PC-9 (cell line): ENCODE results near the gene PCGF3.

Experiments used
- CTCF ChIP-seq: fragments of 200-600 bp; sonication (generic); conservative IDR thresholded peaks from 2 replicates; pipeline ENCODE4 v1.6.1; 2017; ENCODE audit warnings: mixed run types, antibody characterized with exemption, mild to moderate bottlenecking, moderate library complexity
- EZH2 ChIP-seq: fragments of 200-600 bp; sonication (generic); IDR thresholded peaks from 2 replicates; pipeline ENCODE4 v1.8.0; 2017; ENCODE audit warnings: antibody characterized with exemption, low read depth

DNA sequence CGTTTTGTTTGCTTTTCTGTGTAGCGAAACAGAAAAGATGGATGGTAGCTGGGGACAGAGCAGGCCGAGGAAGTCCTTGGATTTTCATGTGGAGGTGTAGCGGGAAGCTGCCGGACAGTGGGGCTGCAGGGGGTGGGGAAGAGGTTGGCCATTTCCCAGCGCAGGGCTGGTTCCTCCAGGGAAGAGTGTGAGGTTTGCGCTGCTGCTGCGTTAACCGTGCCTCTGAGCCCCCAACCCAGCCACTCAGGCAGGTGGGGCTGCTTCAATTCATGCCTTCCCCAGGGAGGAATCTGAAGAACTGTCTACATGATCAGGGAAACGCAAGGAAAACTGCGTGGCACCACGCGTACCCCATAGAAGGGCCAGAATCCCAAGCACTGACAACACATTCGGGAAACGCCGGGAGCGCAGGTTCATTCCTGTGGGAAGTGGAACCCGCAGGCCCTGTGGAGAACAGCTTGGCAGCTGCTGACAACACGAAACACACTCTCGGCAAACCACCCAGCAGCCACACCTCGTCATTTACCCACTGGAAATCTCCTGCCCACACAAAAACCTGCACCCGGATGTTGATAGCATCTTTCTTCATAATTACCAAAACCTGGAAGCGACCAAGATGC, 57.7 kb downstream of the PCGF3 start:
- TF ChIP-seq CTCF (no peak), EZH2 (no peak)
